SK-N-SH (cell line): ENCODE data around the gene TSC22D1. TPM values are rescaled to one million over a fixed set of nuclear protein-coding genes. Genes with fewer than 3 reads are reported as not detected.
"Not testable (repeated sequence)": the region's sequence is repeated elsewhere in the genome, so short reads cannot be mapped to it uniquely, and the experiment has no call there.

Source experiments
- CTCF ChIA-PET: fragments of 300-600, 350-600 bp; formaldehyde crosslinking; extraction: SDS; loops from one replicate; lab custom pipeline; 2021; lab: Yijun Ruan, JAX
- POLR2A ChIA-PET: fragments of 350-600 bp; sonication (Branson Sonifier 250); formaldehyde crosslinking; extraction: SDS; loops from one replicate; lab custom pipeline; 2020; ENCODE audit warnings: antibody characterized with exemption, inconsistent platforms; lab: Yijun Ruan, JAX
- DNase-seq: peaks from one replicate; pipeline ENCODE4 v3.0.0; 2012
- H2AFZ ChIP-seq: fragments of 200-600 bp; sonication (generic); 2 replicates; pipeline ENCODE4 v1.8.1; 2016; ENCODE audit warnings: antibody characterized with exemption, mild to moderate bottlenecking, low read depth
- H3F3A ChIP-seq: fragments of 200-600 bp; sonication (generic); replicated peaks from 2 replicates; pipeline ENCODE3; 2016; ENCODE audit warnings: antibody characterized with exemption, mild to moderate bottlenecking; ENCODE audit not compliant: insufficient read depth
- H3K27ac ChIP-seq, 2 experiments: fragments of 200-500 bp in 1 of 2; fragments of 200-600 bp in 1 of 2; sonication (Bioruptor generic) in 1 of 2; sonication (generic), shearing (Covaris generic) in 1 of 2; 2 replicates each; pipeline versions ENCODE4 v1.5.1 to v1.6.1; 2014 to 2016; ENCODE audit warnings: low read depth in 2 of 2, inconsistent platforms in 1 of 2, low read length in 1 of 2, mild to moderate bottlenecking in 1 of 2, mixed read lengths in 1 of 2
- H3K27me3 ChIP-seq: fragments of 200-600 bp; sonication (generic), shearing (Covaris generic); 2 replicates; pipeline ENCODE4 v1.6.1; 2016; ENCODE audit warnings: mixed run types; ENCODE audit not compliant: insufficient read depth
- H3K36me3 ChIP-seq, 2 experiments: fragments of 200-500 bp in 1 of 2; fragments of 200-600 bp in 1 of 2; sonication (Bioruptor generic) in 1 of 2; sonication (generic) in 1 of 2; replicated peaks in 1 of 2; 2 replicates each; pipeline versions ENCODE3 to v1.5.1; 2014 to 2016; ENCODE audit warnings: low read length in 1 of 2, mild to moderate bottlenecking in 1 of 2; ENCODE audit not compliant: insufficient read depth in 2 of 2, control insufficient read depth in 1 of 2
- H3K4me1 ChIP-seq, 2 experiments: fragments of 200-500 bp in 1 of 2; fragments of 200-600 bp in 1 of 2; sonication (Bioruptor generic) in 1 of 2; sonication (generic), shearing (Covaris generic) in 1 of 2; 2 replicates each; pipeline versions ENCODE4 v1.5.1 to v1.6.1; 2014 to 2016; ENCODE audit warnings: low read depth in 1 of 2, low read length in 1 of 2, mixed run types in 1 of 2; ENCODE audit not compliant: insufficient read depth in 2 of 2, control insufficient read depth in 1 of 2
- H3K4me2 ChIP-seq: fragments of 200-600 bp; sonication (generic), shearing (Covaris generic); 2 replicates; pipeline ENCODE4 v1.6.1; 2017; ENCODE audit warnings: mixed run types
- H3K4me3 ChIP-seq, 2 experiments: fragments of 200-500 bp in 1 of 2; fragments of 200-600 bp in 1 of 2; sonication (Bioruptor generic) in 1 of 2; sonication (generic), shearing (Covaris generic) in 1 of 2; 2 replicates each; pipeline versions ENCODE4 v1.5.1 to v1.8.1; 2014 to 2016; ENCODE audit warnings: low read depth in 2 of 2, inconsistent platforms in 1 of 2, low read length in 1 of 2, mild to moderate bottlenecking in 1 of 2, mixed read lengths in 1 of 2, moderate library complexity in 1 of 2
- H3K79me2 ChIP-seq: fragments of 200-600 bp; sonication (generic); 2 replicates; pipeline ENCODE4 v1.8.1; 2017; ENCODE audit warnings: mild to moderate bottlenecking; ENCODE audit not compliant: insufficient read depth
- H3K9ac ChIP-seq: fragments of 200-600 bp; sonication (generic); 2 replicates; pipeline ENCODE4 v1.6.1; 2017; ENCODE audit warnings: mixed run types
- H3K9me2 ChIP-seq: fragments of 200-600 bp; sonication (generic); 2 replicates; pipeline ENCODE4 v1.6.1; 2017; ENCODE audit warnings: mixed run types
- H3K9me3 ChIP-seq: fragments of 200-600 bp; sonication (generic); 2 replicates; pipeline ENCODE4 v1.6.1; 2017; ENCODE audit warnings: mixed run types, mild to moderate bottlenecking, moderate library complexity
- H4K20me1 ChIP-seq: fragments of 200-600 bp; sonication (generic); 2 replicates; pipeline ENCODE4 v1.6.1; 2017; ENCODE audit warnings: mild to moderate bottlenecking, mixed run types; ENCODE audit not compliant: insufficient read depth
- CHD2 ChIP-seq: fragments of 150-350 bp; IDR thresholded peaks from 2 replicates; pipeline ENCODE4 v1.6.1; 2018; ENCODE audit warnings: low read length; ENCODE audit not compliant: partially characterized antibody
- ELF1 ChIP-seq: IDR thresholded peaks from 2 replicates; pipeline ENCODE4 v1.4.0; 2012
- EP300 ChIP-seq, 2 experiments: IDR thresholded peaks; 2 replicates each; pipeline versions ENCODE4 v1.4.0 to v1.6.1; 2012; ENCODE audit warnings: borderline replicate concordance in 1 of 2, low read depth in 1 of 2, low read length in 1 of 2
- EZH2phosphoT487 ChIP-seq: fragments of 200-600 bp; sonication (generic); IDR thresholded peaks from 2 replicates; pipeline ENCODE4 v1.6.1; 2017; ENCODE audit warnings: low read depth, mixed run types, mild to moderate bottlenecking, antibody characterized with exemption, moderate library complexity, borderline replicate concordance
- FOXM1 ChIP-seq: IDR thresholded peaks from 2 replicates; pipeline ENCODE4 v1.4.0; 2012; ENCODE audit warnings: low read depth, mild to moderate bottlenecking
- GATA2 ChIP-seq: sonication (generic); formaldehyde crosslinking; IDR thresholded peaks from 2 replicates; pipeline ENCODE4 v1.5.0; 2020; ENCODE audit warnings: mild to moderate bottlenecking, missing genetic modification reagents
- MEF2A ChIP-seq: IDR thresholded peaks from 2 replicates; pipeline ENCODE4 v1.4.0; 2012; ENCODE audit warnings: low read depth, borderline replicate concordance
- NFIC ChIP-seq: IDR thresholded peaks from 2 replicates; pipeline ENCODE4 v1.4.0; 2012; ENCODE audit warnings: borderline replicate concordance
- NRF1 ChIP-seq: IDR thresholded peaks from 2 replicates; pipeline ENCODE4 v1.6.1; 2012; ENCODE audit warnings: low read depth, mild to moderate bottlenecking, low read length
- POLR2AphosphoS5 ChIP-seq: IDR thresholded peaks from 2 replicates; pipeline ENCODE4 v1.6.1; 2012; ENCODE audit warnings: low read depth, low read length
- RAD21 ChIP-seq: IDR thresholded peaks from 2 replicates; pipeline ENCODE4 v1.6.1; 2012; ENCODE audit warnings: mild to moderate bottlenecking, low read length
- RCOR1 ChIP-seq: fragments of 150-350 bp; IDR thresholded peaks from 2 replicates; pipeline ENCODE4 v1.6.1; 2017; ENCODE audit warnings: antibody characterized with exemption, low read length
- SIN3A ChIP-seq: IDR thresholded peaks from 2 replicates; pipeline ENCODE4 v1.6.1; 2012; ENCODE audit warnings: low read depth, mild to moderate bottlenecking, low read length, moderate library complexity, borderline replicate concordance
- TEAD4 ChIP-seq: IDR thresholded peaks from 2 replicates; pipeline ENCODE4 v1.4.0; 2012; ENCODE audit warnings: mild to moderate bottlenecking, borderline replicate concordance; ENCODE audit not compliant: insufficient read depth
- YY1 ChIP-seq: IDR thresholded peaks from 2 replicates; pipeline ENCODE4 v1.4.0; 2012; ENCODE audit warnings: low read depth, mild to moderate bottlenecking
- whole genome bisulfite sequencing: methylation state at CpG from one replicate; pipeline ENCODE4 v1.1.6; 2017; ENCODE audit warnings: low lambda C conversion rate; 5-methylcytosine and 5-hydroxymethylcytosine counted together
- polyA plus RNA-seq, 3 experiments: library from polyadenylated mRNA; depleted of rRNA; stranded (reverse); fragments of >200 nt; gene quantifications; 2 replicates each; pipeline ENCODE4 v1.2.3, GENCODE V29; 2012
- TF ChIP-seq, protein P1 (sequence below): IDR thresholded peaks from 2 replicates; pipeline ENCODE4 v1.6.1; 2012; ENCODE audit warnings: mild to moderate bottlenecking, low read depth, low read length, moderate library complexity

TSC22D1 gene
- polyA plus RNA-seq, 1 of the 3 experiments (the other 2 are of a cell fraction) = 137 TPM

DNA sequence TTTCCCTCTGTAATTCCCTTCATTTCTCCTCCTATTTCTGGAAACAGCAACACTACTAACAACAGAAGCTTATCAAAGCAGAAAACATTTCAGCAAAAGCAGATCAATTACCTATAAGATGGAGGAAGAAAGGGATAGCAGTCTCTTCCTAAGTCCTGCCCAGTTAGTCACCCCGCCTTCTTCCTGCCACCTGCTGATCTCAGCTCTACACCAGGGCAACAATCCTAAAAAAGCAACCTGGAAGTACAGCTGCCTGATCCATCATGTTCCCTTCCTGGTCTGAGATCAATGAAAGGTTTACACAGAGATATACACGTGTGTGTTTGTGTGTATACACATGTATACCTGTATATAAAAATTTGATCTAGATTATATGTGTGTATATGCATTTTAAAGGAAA lies 59.4 kb downstream of the TSC22D1 start:
- H3K4me1 ChIP-seq = peaks cover 0 to 1% of the 10 kb centered on the region in 2 experiments; a peak in 2 of 4 replicates
- H3K9me2 ChIP-seq = no peaks in the 10 kb centered on the region
- H3K9me3 ChIP-seq = no peaks in the 10 kb centered on the region
- peaks cover 12 to 34% of the 10 kb centered on the region in 2 experiments for H3K36me3 ChIP-seq
- no peaks in the 10 kb centered on the region for H4K20me1 ChIP-seq
- POLR2A ChIA-PET = no interaction called here
- peaks cover 28% of the 10 kb centered on the region for H3K79me2 ChIP-seq
- CTCF ChIA-PET = interaction anchor here (1.4 kb wide), 1 partner anchor 9 kb away, joined by 4 read pairs; no protein-coding TSS in a partner anchor
- DNase-seq = no peak
- H3F3A ChIP-seq = peaks cover 4% of the 10 kb centered on the region
- 96% methylated on average over 2 of the region's 2 CpGs for WGBS
- H2AFZ ChIP-seq = no peak overlapping the region
- no peak overlapping the region for H3K27ac ChIP-seq
- H3K27me3 ChIP-seq = no peaks in the 10 kb centered on the region
- H3K4me3 ChIP-seq = no peak overlapping the region
- no peak overlapping the region for H3K4me2 ChIP-seq
- H3K9ac ChIP-seq = no peak overlapping the region
- TF ChIP-seq ELF1 = no peak
- TF ChIP-seq CHD2 = no peak
- TF ChIP-seq NFIC = no peak
- no peak for TF ChIP-seq RAD21
- TF ChIP-seq TEAD4 = no peak
- TF ChIP-seq FOXM1 = no peak
- TF ChIP-seq, protein P1, sequence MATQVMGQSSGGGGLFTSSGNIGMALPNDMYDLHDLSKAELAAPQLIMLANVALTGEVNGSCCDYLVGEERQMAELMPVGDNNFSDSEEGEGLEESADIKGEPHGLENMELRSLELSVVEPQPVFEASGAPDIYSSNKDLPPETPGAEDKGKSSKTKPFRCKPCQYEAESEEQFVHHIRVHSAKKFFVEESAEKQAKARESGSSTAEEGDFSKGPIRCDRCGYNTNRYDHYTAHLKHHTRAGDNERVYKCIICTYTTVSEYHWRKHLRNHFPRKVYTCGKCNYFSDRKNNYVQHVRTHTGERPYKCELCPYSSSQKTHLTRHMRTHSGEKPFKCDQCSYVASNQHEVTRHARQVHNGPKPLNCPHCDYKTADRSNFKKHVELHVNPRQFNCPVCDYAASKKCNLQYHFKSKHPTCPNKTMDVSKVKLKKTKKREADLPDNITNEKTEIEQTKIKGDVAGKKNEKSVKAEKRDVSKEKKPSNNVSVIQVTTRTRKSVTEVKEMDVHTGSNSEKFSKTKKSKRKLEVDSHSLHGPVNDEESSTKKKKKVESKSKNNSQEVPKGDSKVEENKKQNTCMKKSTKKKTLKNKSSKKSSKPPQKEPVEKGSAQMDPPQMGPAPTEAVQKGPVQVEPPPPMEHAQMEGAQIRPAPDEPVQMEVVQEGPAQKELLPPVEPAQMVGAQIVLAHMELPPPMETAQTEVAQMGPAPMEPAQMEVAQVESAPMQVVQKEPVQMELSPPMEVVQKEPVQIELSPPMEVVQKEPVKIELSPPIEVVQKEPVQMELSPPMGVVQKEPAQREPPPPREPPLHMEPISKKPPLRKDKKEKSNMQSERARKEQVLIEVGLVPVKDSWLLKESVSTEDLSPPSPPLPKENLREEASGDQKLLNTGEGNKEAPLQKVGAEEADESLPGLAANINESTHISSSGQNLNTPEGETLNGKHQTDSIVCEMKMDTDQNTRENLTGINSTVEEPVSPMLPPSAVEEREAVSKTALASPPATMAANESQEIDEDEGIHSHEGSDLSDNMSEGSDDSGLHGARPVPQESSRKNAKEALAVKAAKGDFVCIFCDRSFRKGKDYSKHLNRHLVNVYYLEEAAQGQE = no peak
- TF ChIP-seq EZH2phosphoT487 = no peak
- TF ChIP-seq NRF1 = no peak
- TF ChIP-seq MEF2A = no peak
- TF ChIP-seq GATA2 = no peak
- TF ChIP-seq POLR2AphosphoS5 = no peak
- TF ChIP-seq RCOR1 = no peak
- TF ChIP-seq YY1 = no peak

DNA sequence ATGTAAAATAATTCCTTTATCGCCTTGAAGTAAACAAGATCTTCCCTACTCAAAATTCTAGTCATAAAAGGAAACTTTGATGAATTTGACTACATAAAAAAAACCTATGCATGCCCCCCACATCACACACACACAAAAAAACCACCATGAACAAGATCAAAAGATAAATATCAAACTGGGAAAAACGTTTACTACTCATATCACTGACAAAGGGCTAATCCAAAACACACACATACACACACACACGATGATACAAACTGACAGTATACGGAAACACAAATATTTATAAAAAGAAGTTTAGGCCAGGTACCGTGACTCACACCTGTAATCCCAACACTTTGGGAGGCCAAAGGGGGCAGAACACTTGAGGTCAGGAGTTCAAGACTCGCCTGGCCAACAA lies 61.9 kb downstream of the TSC22D1 start:
- WGBS = 72% methylated on average over 6 of the region's 6 CpGs
- H3K27me3 ChIP-seq = no peaks in the 10 kb centered on the region
- peaks cover 4% of the 10 kb centered on the region for H3F3A ChIP-seq
- POLR2A ChIA-PET = no interaction called here
- TF ChIP-seq EZH2phosphoT487 (no peak), SIN3A (no peak), ELF1 (no peak), EP300 (IDR thresholded peaks at IDR 0.05; ENCODE audit: borderline replicate concordance in 1 of 2, low read depth in 1 of 2, low read length in 1 of 2) (no peak), RCOR1 (no peak)
- TF ChIP-seq, all 33 proteins: peak for 0
- H3K9me2 ChIP-seq = no peaks in the 10 kb centered on the region
- peaks cover 12 to 33% of the 10 kb centered on the region in 2 experiments for H3K36me3 ChIP-seq
- no peaks in the 10 kb centered on the region; a peak in 1 of 4 replicates for H3K4me1 ChIP-seq
- DNase-seq = no peak
- H4K20me1 ChIP-seq = no peaks in the 10 kb centered on the region
- no peaks in the 10 kb centered on the region for H3K9me3 ChIP-seq
- H3K79me2 ChIP-seq = peaks cover 36% of the 10 kb centered on the region
- H2AFZ ChIP-seq = no peak overlapping the region
- no peak overlapping the region for H3K9ac ChIP-seq
- H3K4me2 ChIP-seq = no peak overlapping the region
- no peak overlapping the region for H3K27ac ChIP-seq
- H3K4me3 ChIP-seq = no peak overlapping the region
- CTCF ChIA-PET = no interaction called here

DNA sequence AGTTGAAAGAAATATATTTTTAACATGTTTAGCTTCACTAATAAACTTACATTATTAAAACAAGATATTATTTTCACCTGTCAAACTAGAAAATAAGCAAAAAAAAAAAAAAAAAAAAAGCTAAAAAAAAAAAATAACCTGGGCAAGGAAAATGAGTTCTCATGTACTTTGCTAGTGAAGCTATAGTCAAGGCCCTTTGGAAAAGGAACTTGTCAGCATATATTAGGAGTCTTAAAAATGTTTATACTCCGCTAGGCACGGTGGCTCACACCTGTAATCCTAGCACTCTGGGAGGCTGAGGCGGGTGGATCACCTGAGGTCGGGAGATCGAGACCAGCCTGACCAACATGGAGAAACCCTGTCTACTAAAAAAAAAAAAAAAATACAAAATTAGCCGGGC lies 66.3 kb downstream of the TSC22D1 start:
- H3K27me3 ChIP-seq, POLR2A ChIA-PET, H3K9ac ChIP-seq, H3K4me3 ChIP-seq, H3F3A ChIP-seq, DNase-seq, H3K9me3 ChIP-seq, CTCF ChIA-PET, H3K4me1 ChIP-seq, H3K27ac ChIP-seq, H3K4me2 ChIP-seq, H3K9me2 ChIP-seq, H2AFZ ChIP-seq, H4K20me1 ChIP-seq: not testable (repeated sequence)
- peaks cover 33% of the 10 kb centered on the region for H3K79me2 ChIP-seq
- 96% methylated on average over 6 of the region's 6 CpGs for WGBS
- H3K36me3 ChIP-seq = peaks cover 10 to 20% of the 10 kb centered on the region in 2 experiments
